GM18526 (cell line): Measurements from ENCODE around the gene TNS3.

Experiments
- POLR2A ChIP-seq: IDR thresholded peaks from 3 replicates; pipeline ENCODE4 v1.6.1; 2011; ENCODE audit not compliant: insufficient read length; ENCODE audit errors: extremely low read depth

TNS3 gene

GRCh38 chr7:47460251-47460989 lies 121.5 kb downstream of the TNS3 start:
- TF ChIP-seq POLR2A, result no peak

- TF ChIP-seq POLR2A, result no peak
Measured at GRCh38 chr7:47458486-47458885, 123.4 kb downstream of the TNS3 start.

- TF ChIP-seq POLR2A, result no peak
Measured at GRCh38 chr7:47458057-47458456, 123.9 kb downstream of the TNS3 start.

GRCh38 chr7:47456210-47456955 lies 125.5 kb downstream of the TNS3 start:
- TF ChIP-seq POLR2A, result no peak

- TF ChIP-seq POLR2A, result no peak
Measured at GRCh38 chr7:47455872-47456185, 126.1 kb downstream of the TNS3 start.

- TF ChIP-seq POLR2A, result no peak
Measured at GRCh38 chr7:47454974-47455871, 126.7 kb downstream of the TNS3 start.

- TF ChIP-seq POLR2A, result no peak
Measured at GRCh38 chr7:47454069-47454973, 127.6 kb downstream of the TNS3 start.

- TF ChIP-seq POLR2A, result no peak
Measured at GRCh38 chr7:47453093-47454061, 128.5 kb downstream of the TNS3 start.

GRCh38 chr7:47452715-47453092 lies 129.2 kb downstream of the TNS3 start:
- TF ChIP-seq POLR2A, result no peak

GRCh38 chr7:47452295-47452694 lies 129.6 kb downstream of the TNS3 start:
- no peak for TF ChIP-seq POLR2A

- no peak for TF ChIP-seq POLR2A
Measured at GRCh38 chr7:47451851-47452205, 130.1 kb downstream of the TNS3 start.

- TF ChIP-seq POLR2A, result no peak
Measured at GRCh38 chr7:47449810-47450590, 131.9 kb downstream of the TNS3 start.

- no peak for TF ChIP-seq POLR2A
Measured at GRCh38 chr7:47448971-47449370, 132.9 kb downstream of the TNS3 start.

- TF ChIP-seq POLR2A, result no peak
Measured at GRCh38 chr7:47447621-47448349, 134.1 kb downstream of the TNS3 start.
